Endothelial cell of umbilical vein (primary cell): ENCODE measurements around the gene GALNT2. TPM values are rescaled to one million over a fixed set of nuclear protein-coding genes. Genes with fewer than 3 reads are reported as not detected.
A peak's percentile ranks its signal among the peaks of the same experiment; 100 is the strongest.

Source experiments
- BruUV-seq: library from RNA; stranded (reverse); fragments of 400-500 nt; replicated peaks from 2 replicates; lab custom pipeline; 2021; lab: Mats Ljungman, UMichigan
- CTCF ChIA-PET: fragments of 300-600, 350-600 bp; sonication (Branson Sonifier 250); formaldehyde crosslinking; loops from one replicate; lab custom pipeline; 2021; ENCODE audit warnings: antibody characterized with exemption, inconsistent platforms; lab: Charles Lee
- POLR2A ChIA-PET: fragments of 300-600, 350-600 bp; sonication (Branson Sonifier 250); formaldehyde crosslinking; loops from one replicate; lab custom pipeline; 2021; ENCODE audit warnings: antibody characterized with exemption, inconsistent platforms; lab: Charles Lee
- DNase-seq: peaks from one replicate; pipeline ENCODE4 v3.0.0-alpha.2; 2011; ENCODE audit warnings: low read depth, low spot score
- FAIRE-seq: peaks from 2 replicates; lab custom pipeline; 2011; peaks lifted over from hg19 to GRCh38; lab: Jason Lieb, UNC
- H2AFZ ChIP-seq: 2 replicates; pipeline ENCODE4 v1.6.0; 2012; ENCODE audit warnings: low read depth, low read length, control low read depth, inconsistent platforms
- H3K27ac ChIP-seq: 2 replicates; pipeline ENCODE4 v1.5.1; 2011; ENCODE audit warnings: low read depth, mild to moderate bottlenecking, control low read depth, low read length, moderate library complexity; ENCODE audit not compliant: insufficient read depth
- H3K27me3 ChIP-seq, 2 experiments: 2 replicates each; pipeline versions ENCODE4 v1.6.0 to v1.6.1; 2011; ENCODE audit warnings: low read length in 2 of 2, mixed read lengths in 1 of 2; ENCODE audit not compliant: control insufficient read depth in 2 of 2, insufficient read depth in 2 of 2
- H3K36me3 ChIP-seq, 2 experiments: 2 replicates in 1 of 2; 3 replicates in 1 of 2; pipeline ENCODE4 v1.5.1; 2011; ENCODE audit warnings: low read length in 2 of 2, mild to moderate bottlenecking in 1 of 2, moderate library complexity in 1 of 2; ENCODE audit not compliant: control insufficient read depth in 2 of 2, insufficient read depth in 2 of 2; ENCODE audit errors: extremely low read depth in 1 of 2
- H3K4me1 ChIP-seq: 3 replicates; pipeline ENCODE4 v1.5.1; 2011; ENCODE audit warnings: mild to moderate bottlenecking, low read length; ENCODE audit not compliant: control insufficient read depth, insufficient read depth; ENCODE audit errors: extremely low read depth
- H3K4me2 ChIP-seq: 2 replicates; pipeline ENCODE4 v1.6.1; 2011; ENCODE audit warnings: low read length, control low read depth, mixed read lengths; ENCODE audit not compliant: insufficient read depth
- H3K4me3 ChIP-seq, 3 experiments: fragments of 200-600 bp in 1 of 3; sonication (generic), shearing (Covaris generic) in 1 of 3; replicated peaks in 1 of 3; 2 replicates each; pipeline ENCODE4 v1.5.1; 2011 to 2016; ENCODE audit warnings: control low read depth in 3 of 3, low read length in 3 of 3, mild to moderate bottlenecking in 2 of 3, inconsistent platforms in 1 of 3, low read depth in 1 of 3, moderate library complexity in 1 of 3; ENCODE audit not compliant: insufficient read depth in 1 of 3
- H3K79me2 ChIP-seq: 2 replicates; pipeline ENCODE4 v1.6.0; 2012; ENCODE audit warnings: low read length, inconsistent platforms; ENCODE audit not compliant: control insufficient read depth, insufficient read depth
- H3K9ac ChIP-seq: replicated peaks from 2 replicates; pipeline ENCODE3; 2011; ENCODE audit warnings: low read length, control low read depth; ENCODE audit not compliant: insufficient read depth; ENCODE audit errors: extremely low read depth
- H3K9me1 ChIP-seq: replicated peaks from 3 replicates; pipeline ENCODE4 v1.6.0; 2011; ENCODE audit warnings: mild to moderate bottlenecking, low read length; ENCODE audit not compliant: control insufficient read depth, insufficient read depth; ENCODE audit errors: extremely low read depth
- H3K9me3 ChIP-seq: replicated peaks from 2 replicates; pipeline ENCODE4 v1.5.1; 2012; ENCODE audit warnings: low read length, inconsistent platforms; ENCODE audit not compliant: control insufficient read depth, insufficient read depth
- H4K20me1 ChIP-seq: replicated peaks from 2 replicates; pipeline ENCODE3; 2011; ENCODE audit warnings: mild to moderate bottlenecking, low read length; ENCODE audit not compliant: control insufficient read depth, insufficient read depth; ENCODE audit errors: extremely low read depth
- CTCF ChIP-seq, 2 donors: IDR thresholded peaks; 1 replicate in 1 of 2; 2 replicates in 1 of 2; pipeline ENCODE4 v1.5.1; 2011; ENCODE audit warnings: low read length in 2 of 2, mild to moderate bottlenecking in 2 of 2, moderate library complexity in 2 of 2, control low read depth in 1 of 2, inconsistent platforms in 1 of 2, low read depth in 1 of 2; ENCODE audit not compliant: insufficient read depth in 1 of 2; ENCODE audit errors: extremely low read depth in 1 of 2
- EZH2 ChIP-seq: IDR thresholded peaks from 2 replicates; pipeline ENCODE4 v1.6.1; 2012; ENCODE audit warnings: borderline replicate concordance, low read depth, mild to moderate bottlenecking, moderate library complexity, low read length, inconsistent platforms; ENCODE audit not compliant: severe bottlenecking
- FOS ChIP-seq: IDR thresholded peaks from 2 replicates; pipeline ENCODE4 v1.6.1; 2011; ENCODE audit warnings: mild to moderate bottlenecking, low read length, moderate library complexity, borderline replicate concordance; ENCODE audit not compliant: insufficient read depth
- GATA2 ChIP-seq: IDR thresholded peaks from 2 replicates; pipeline ENCODE4 v1.7.0; 2011; ENCODE audit warnings: low read depth, mild to moderate bottlenecking, moderate library complexity, mixed read lengths, low read length; ENCODE audit not compliant: insufficient read length, insufficient read depth
- JUN ChIP-seq: IDR thresholded peaks from 2 replicates; pipeline ENCODE4 v1.6.1; 2011; ENCODE audit warnings: borderline replicate concordance, low read depth; ENCODE audit not compliant: insufficient read length, insufficient read depth
- MAX ChIP-seq: IDR thresholded peaks from 2 replicates; pipeline ENCODE4 v1.6.1; 2011; ENCODE audit not compliant: insufficient read depth, insufficient read length
- MYC ChIP-seq: IDR thresholded peaks from one replicate; pipeline ENCODE4 v1.6.1; 2011; ENCODE audit warnings: mild to moderate bottlenecking, low read depth, low read length
- POLR2A ChIP-seq: IDR thresholded peaks from 2 replicates; pipeline ENCODE4 v1.6.1; 2012; ENCODE audit warnings: low read depth, mild to moderate bottlenecking, control low read depth, low read length
- POLR2AphosphoS5 ChIP-seq: IDR thresholded peaks from 2 replicates; pipeline ENCODE4 v1.6.1; 2012; ENCODE audit warnings: low read depth, mild to moderate bottlenecking, control low read depth, low read length, moderate library complexity; ENCODE audit not compliant: insufficient read depth
- dilution Hi-C: fragments of 300-500 bp; cut with MboI; formaldehyde crosslinking; loops from one replicate; pipeline ENCODE4 v1.15.0; 2019; ENCODE audit warnings: low sequenced_read_pairs; ENCODE audit not compliant: extremely low pct_ligation_motif_present
- intact Hi-C: fragments of 100-400 bp; cut with micrococcal nuclease; formaldehyde crosslinking; loops from one replicate; pipeline ENCODE4 v1.10.0; 2022
- polyA plus RNA-seq, 4 experiments: library from polyadenylated mRNA; depleted of rRNA in 3 of 4; stranded (reverse) in 3 of 4; unstranded in 1 of 4; fragments of >200 nt; gene quantifications; 2 replicates each; pipeline versions ENCODE4 v1.2.1 to v1.2.3, GENCODE V29; 2011 to 2012; ENCODE audit warnings: missing spikeins in 1 of 4
- total RNA-seq: library from RNA; stranded (reverse); gene quantifications from 2 replicates; pipeline ENCODE4 v1.2.3, GENCODE V29; 2021

The GALNT2 gene
- total and polyA plus RNA-seq, 2 donors (not counting 3 experiments of a cell fraction or from before 2014, with no cell fraction given) = 56.3 to 77.5 TPM

- H3K36me3 ChIP-seq = no peaks in the 10 kb centered on the region
- no peak overlapping the region for H2AFZ ChIP-seq
- H3K4me3 ChIP-seq = no peak overlapping the region
- H4K20me1 ChIP-seq = peaks cover 3% of the 10 kb centered on the region
- H3K4me1 ChIP-seq = no peaks in the 10 kb centered on the region
- no peaks in the 10 kb centered on the region for H3K9me3 ChIP-seq
- H3K9ac ChIP-seq = no peak overlapping the region
- H3K9me1 ChIP-seq = no peaks in the 10 kb centered on the region
- no TSS peak for BruUV-seq
- intact Hi-C loops = no loop called here
- peak; percentile 17 for DNase-seq
- TF ChIP-seq FOS (no peak), CTCF (IDR thresholded peaks at IDR 0.05; ENCODE audit: extremely low read depth in 1 of 2, insufficient read depth in 1 of 2, low read depth in 1 of 2, low read length in 2 of 2) (peak; percentile 53 to 58)
- no peak overlapping the region for H3K27ac ChIP-seq
- no peaks in the 10 kb centered on the region for H3K27me3 ChIP-seq
- peak; percentile 49 for FAIRE-seq
- peaks cover 13% of the 10 kb centered on the region for H3K79me2 ChIP-seq
- ChIA-PET CTCF (interaction anchor here (0.5 to 2.5 kb wide), 5 partner anchors 11 to 1261 kb away, joined by 3 to 10 read pairs (median 4); no protein-coding TSS in a partner anchor), POLR2A (no interaction called here)
- H3K4me2 ChIP-seq = no peak overlapping the region
- dilution Hi-C loops = no loop called here
Measured at GRCh38 chr1:230120921-230121381, 53.9 kb downstream of the GALNT2 start.

- dilution Hi-C loops = no loop called here
- no peak for FAIRE-seq
- Histone ChIP-seq H3K9me3 (no peaks in the 10 kb centered on the region), H2AFZ (no peak overlapping the region), H3K27ac (no peak overlapping the region), H3K9me1 (no peaks in the 10 kb centered on the region), H3K79me2 (peaks cover 13% of the 10 kb centered on the region), H3K4me1 (no peaks in the 10 kb centered on the region), H3K4me2 (no peak overlapping the region), H3K27me3 (no peaks in the 10 kb centered on the region), H3K4me3 (no peak overlapping the region), H3K9ac (no peak overlapping the region), H3K36me3 (no peaks in the 10 kb centered on the region), H4K20me1 (peaks cover 3% of the 10 kb centered on the region)
- intact Hi-C loops = no loop called here
- ChIA-PET CTCF (interaction anchor here (1.3 to 1.4 kb wide), 2 partner anchors 12 to 18 kb away, joined by 3 to 5 read pairs; no protein-coding TSS in a partner anchor), POLR2A (no interaction called here)
- no peak for DNase-seq
- no TSS peak for BruUV-seq
- TF ChIP-seq EZH2 (no peak), FOS (no peak), POLR2A (no peak), POLR2AphosphoS5 (no peak), GATA2 (no peak), MYC (no peak), MAX (no peak), CTCF (IDR thresholded peaks at IDR 0.05; ENCODE audit: extremely low read depth in 1 of 2, insufficient read depth in 1 of 2, low read depth in 1 of 2, low read length in 2 of 2) (no peak), JUN (no peak)
Measured at GRCh38 chr1:230121950-230122349, 54.9 kb downstream of the GALNT2 start.
